Endothelial cell (in vitro differentiated cells): ENCODE results near the gene PPP2R2B. TPM values are rescaled to one million over a fixed set of nuclear protein-coding genes. Genes with fewer than 3 reads are reported as not detected.

ENCODE experiments used
- DNase-seq: peaks from one replicate; pipeline ENCODE4 v3.0.0; 2021; ENCODE audit warnings: low spot score
- H3K27ac Mint-ChIP-seq: one replicate; pipeline ENCODE4 v1.8.0; 2021; ENCODE audit warnings: mixed read lengths, inconsistent platforms; ENCODE audit not compliant: unreplicated experiment
- H3K27me3 Mint-ChIP-seq: one replicate; pipeline ENCODE4 v1.8.0; 2021; ENCODE audit warnings: mild to moderate bottlenecking, moderate library complexity, mixed read lengths, inconsistent platforms; ENCODE audit not compliant: unreplicated experiment
- H3K36me3 Mint-ChIP-seq: one replicate; pipeline ENCODE4 v1.8.0; 2021; ENCODE audit warnings: mild to moderate bottlenecking, low read depth, mixed read lengths, inconsistent platforms; ENCODE audit not compliant: unreplicated experiment
- H3K4me1 Mint-ChIP-seq: one replicate; pipeline ENCODE4 v1.8.0; 2021; ENCODE audit warnings: mild to moderate bottlenecking, mixed read lengths, inconsistent platforms; ENCODE audit not compliant: unreplicated experiment
- H3K4me3 Mint-ChIP-seq: one replicate; pipeline ENCODE4 v1.8.0; 2021; ENCODE audit warnings: mild to moderate bottlenecking, mixed read lengths, inconsistent platforms; ENCODE audit not compliant: unreplicated experiment
- H3K9me3 Mint-ChIP-seq: one replicate; pipeline ENCODE4 v1.8.0; 2021; ENCODE audit warnings: mixed read lengths, inconsistent platforms; ENCODE audit not compliant: unreplicated experiment
- total RNA-seq: library from RNA; stranded (reverse); fragmentation: NEBNext Ultra II Directional; extraction: Animal tissue kit (Norgen Biotek cat#: 25700); gene quantifications from one replicate; pipeline ENCODE4 v1.2.1, GENCODE V29; 2021; ENCODE audit not compliant: unreplicated experiment
- TF ChIP-seq, protein P1 (sequence below): fragments of 200-600 bp; sonication (generic); IDR thresholded peaks from one replicate; pipeline ENCODE4 v1.5.0; 2021; ENCODE audit warnings: antibody characterized with exemption; ENCODE audit not compliant: unreplicated experiment

The PPP2R2B gene
- total RNA-seq, 1 donor from 2014 or later: 0.59 TPM

DNA sequence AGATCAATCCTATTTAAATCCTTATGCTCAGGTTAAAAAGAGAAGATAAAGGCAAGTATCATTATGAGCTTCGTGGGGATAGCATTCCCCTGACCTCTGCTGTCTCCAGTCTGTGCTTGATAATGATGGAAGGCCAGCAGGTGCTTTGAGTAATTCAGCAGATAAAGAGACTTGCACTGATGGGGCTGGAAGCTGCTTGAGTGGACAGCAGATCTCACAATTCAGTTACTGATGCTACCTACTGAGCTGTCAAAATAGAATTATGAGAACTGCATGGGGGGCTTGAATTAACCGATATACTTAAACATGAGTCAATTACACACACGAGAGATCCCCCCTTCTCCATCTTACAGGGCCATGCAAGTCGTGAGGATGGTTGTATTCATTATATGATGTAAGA lies 254.9 kb downstream of the PPP2R2B start:
- H3K9me3 Mint-ChIP-seq: no peaks in the 10 kb centered on the region
- no peaks in the 10 kb centered on the region for H3K36me3 Mint-ChIP-seq
- no peak overlapping the region for H3K27ac Mint-ChIP-seq
- H3K27me3 Mint-ChIP-seq: peaks cover 3% of the 10 kb centered on the region
- H3K4me3 Mint-ChIP-seq: no peak overlapping the region
- DNase-seq: no peak
- H3K4me1 Mint-ChIP-seq: no peaks in the 10 kb centered on the region
- TF ChIP-seq, protein P1, sequence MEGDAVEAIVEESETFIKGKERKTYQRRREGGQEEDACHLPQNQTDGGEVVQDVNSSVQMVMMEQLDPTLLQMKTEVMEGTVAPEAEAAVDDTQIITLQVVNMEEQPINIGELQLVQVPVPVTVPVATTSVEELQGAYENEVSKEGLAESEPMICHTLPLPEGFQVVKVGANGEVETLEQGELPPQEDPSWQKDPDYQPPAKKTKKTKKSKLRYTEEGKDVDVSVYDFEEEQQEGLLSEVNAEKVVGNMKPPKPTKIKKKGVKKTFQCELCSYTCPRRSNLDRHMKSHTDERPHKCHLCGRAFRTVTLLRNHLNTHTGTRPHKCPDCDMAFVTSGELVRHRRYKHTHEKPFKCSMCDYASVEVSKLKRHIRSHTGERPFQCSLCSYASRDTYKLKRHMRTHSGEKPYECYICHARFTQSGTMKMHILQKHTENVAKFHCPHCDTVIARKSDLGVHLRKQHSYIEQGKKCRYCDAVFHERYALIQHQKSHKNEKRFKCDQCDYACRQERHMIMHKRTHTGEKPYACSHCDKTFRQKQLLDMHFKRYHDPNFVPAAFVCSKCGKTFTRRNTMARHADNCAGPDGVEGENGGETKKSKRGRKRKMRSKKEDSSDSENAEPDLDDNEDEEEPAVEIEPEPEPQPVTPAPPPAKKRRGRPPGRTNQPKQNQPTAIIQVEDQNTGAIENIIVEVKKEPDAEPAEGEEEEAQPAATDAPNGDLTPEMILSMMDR: no peak

DNA sequence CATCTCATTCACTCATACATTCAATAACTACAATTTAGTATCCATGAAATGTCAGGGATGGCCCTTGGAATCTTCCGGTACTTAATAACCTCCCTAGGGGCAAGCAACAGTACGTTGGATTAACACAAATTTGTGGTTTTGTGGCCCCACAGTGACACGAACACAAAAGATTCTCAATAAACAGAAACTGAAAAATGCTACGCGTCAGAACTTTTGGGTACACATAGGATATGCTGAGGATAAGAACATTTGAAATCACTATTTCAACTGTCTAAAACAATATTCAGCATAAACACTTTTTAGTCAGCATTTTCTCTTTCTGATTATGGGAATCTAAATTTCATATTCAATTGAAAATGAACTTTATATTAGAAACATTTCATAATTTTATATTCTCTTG lies 255.5 kb downstream of the PPP2R2B start:
- H3K36me3 Mint-ChIP-seq: no peaks in the 10 kb centered on the region
- H3K27ac Mint-ChIP-seq: no peak overlapping the region
- H3K9me3 Mint-ChIP-seq: no peaks in the 10 kb centered on the region
- no peaks in the 10 kb centered on the region for H3K4me1 Mint-ChIP-seq
- no peak for DNase-seq
- TF ChIP-seq, protein P1: no peak
- H3K27me3 Mint-ChIP-seq: peaks cover 3% of the 10 kb centered on the region
- H3K4me3 Mint-ChIP-seq: no peak overlapping the region

DNA sequence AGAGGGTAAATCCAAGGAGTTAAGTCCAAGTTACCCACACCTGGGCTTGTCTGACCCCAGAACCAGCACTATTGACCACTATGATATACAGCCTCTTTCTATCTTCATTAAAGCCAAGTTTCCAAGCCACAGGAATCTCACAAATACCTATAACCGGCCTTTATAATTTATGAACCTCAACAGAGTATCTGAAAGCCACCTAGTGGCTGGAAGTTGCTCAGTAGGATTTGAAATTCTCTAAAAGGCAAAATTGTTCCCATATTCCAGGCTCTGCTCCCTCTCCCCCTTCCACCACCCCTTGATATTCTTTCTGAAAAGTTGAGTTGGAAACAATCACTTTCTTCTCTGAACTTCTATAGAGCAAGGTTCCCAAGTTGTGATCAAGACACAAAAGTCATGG lies 256.2 kb downstream of the PPP2R2B start:
- TF ChIP-seq, protein P1: peak; percentile 62
- no peak overlapping the region for H3K4me3 Mint-ChIP-seq
- H3K27ac Mint-ChIP-seq: no peak overlapping the region

DNA sequence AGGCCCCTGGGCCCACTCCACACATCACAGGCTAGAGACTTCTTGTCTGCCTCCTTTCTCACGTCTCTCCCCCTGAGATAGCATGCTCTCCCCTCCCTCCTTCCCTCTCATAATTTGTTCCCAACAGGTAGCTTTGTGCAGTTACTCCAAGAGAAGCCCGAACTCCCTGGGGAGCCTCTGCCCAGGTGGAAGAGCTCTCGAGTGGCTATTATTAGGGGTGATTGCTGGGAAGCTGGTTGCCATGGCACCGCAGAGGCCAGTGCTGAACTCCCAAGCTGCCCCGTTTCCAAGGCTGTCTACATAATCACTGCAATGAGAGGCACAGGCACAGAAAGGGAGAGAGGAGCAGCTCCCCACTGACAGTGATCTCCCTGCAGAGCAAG lies 257.9 kb downstream of the PPP2R2B start:
- H3K4me3 Mint-ChIP-seq: no peak overlapping the region
- no peak for DNase-seq
- TF ChIP-seq, protein P1: no peak
- no peaks in the 10 kb centered on the region for H3K36me3 Mint-ChIP-seq
- no peaks in the 10 kb centered on the region for H3K27me3 Mint-ChIP-seq
- H3K27ac Mint-ChIP-seq: no peak overlapping the region
- H3K4me1 Mint-ChIP-seq: no peaks in the 10 kb centered on the region
- no peaks in the 10 kb centered on the region for H3K9me3 Mint-ChIP-seq

More for the DNA sequence above, 256.2 kb downstream of the PPP2R2B start:
- Mint-ChIP-seq H3K36me3 (no peaks in the 10 kb centered on the region), H3K9me3 (no peaks in the 10 kb centered on the region), H3K4me1 (no peaks in the 10 kb centered on the region), H3K27me3 (peaks cover 3% of the 10 kb centered on the region)
- DNase-seq: no peak

DNA sequence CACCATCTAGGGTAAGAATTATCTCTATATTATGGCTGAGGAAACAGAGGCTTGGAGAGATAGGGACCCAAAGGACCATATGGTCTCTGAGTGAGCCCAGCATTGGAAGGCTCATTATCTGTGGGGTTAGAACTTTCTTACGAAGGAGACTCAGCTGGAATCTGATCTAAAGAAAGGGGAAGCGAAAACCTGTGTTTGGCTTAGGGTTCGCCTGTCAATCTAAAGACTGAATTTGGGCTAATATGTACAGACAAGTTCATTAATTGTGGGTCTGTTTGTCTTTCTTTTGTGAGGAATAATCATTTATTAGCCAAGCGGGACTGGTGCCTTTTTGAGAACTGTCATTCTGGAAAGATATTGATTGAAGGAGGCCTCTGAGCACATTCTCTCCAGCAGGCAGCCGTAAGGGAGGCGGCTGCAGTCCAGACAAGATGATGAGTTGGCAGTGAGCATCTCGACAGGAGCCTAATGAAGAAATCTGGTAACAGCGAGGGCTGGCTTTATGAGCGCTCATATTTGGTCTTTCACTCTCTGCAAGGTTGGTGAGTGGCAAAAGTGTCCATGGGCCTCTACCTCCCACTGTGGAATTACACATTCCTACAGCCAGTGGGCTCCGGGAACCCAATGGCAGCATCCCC lies 258.4 kb downstream of the PPP2R2B start:
- H3K4me1 Mint-ChIP-seq: no peaks in the 10 kb centered on the region
- H3K27ac Mint-ChIP-seq: no peak overlapping the region
- no peak for DNase-seq
- H3K36me3 Mint-ChIP-seq: no peaks in the 10 kb centered on the region
- TF ChIP-seq, protein P1: no peak
- no peaks in the 10 kb centered on the region for H3K9me3 Mint-ChIP-seq
- no peak overlapping the region for H3K4me3 Mint-ChIP-seq
- no peaks in the 10 kb centered on the region for H3K27me3 Mint-ChIP-seq
